Tongue (tissue), 2 donors: ENCODE data around the gene SHISA9. TPM values are rescaled to one million over a fixed set of nuclear protein-coding genes. Genes with fewer than 3 reads are reported as not detected.

Experiments
- DNase-seq: peaks from one replicate; pipeline ENCODE4 v3.0.0-alpha.2; 2015
- total RNA-seq: library from RNA; depleted of rRNA; stranded (reverse); fragments of >200 nt; gene quantifications from one replicate; pipeline ENCODE4 v1.2.3, GENCODE V29; 2014

The SHISA9 gene
- total RNA-seq, 1 donor from 2014 or later, result 2.6 TPM

- DNase-seq, result no peak
Measured at GRCh38 chr16:13186813-13187212, 285.4 kb downstream of the SHISA9 start.

DNA sequence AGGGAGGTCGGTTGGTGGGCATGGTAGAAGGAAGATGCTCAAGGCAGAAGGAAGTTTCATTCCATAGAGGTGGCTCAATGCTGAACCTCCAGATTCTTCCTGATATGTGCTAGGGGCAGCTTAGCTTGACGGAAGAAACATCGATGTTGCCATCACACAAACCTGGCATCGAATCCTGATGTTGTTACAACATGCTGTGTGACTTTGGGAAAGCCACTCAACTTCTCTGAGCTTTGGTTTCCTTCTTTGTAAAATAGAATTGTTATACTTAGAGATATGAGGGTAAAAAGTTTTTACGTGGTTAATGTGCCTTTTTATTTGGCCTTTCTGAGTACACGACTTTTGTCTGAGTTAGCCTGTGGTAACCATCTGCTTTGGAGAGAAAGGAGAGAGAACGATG lies 287.9 kb downstream of the SHISA9 start:
- DNase-seq, result no peak

DNA sequence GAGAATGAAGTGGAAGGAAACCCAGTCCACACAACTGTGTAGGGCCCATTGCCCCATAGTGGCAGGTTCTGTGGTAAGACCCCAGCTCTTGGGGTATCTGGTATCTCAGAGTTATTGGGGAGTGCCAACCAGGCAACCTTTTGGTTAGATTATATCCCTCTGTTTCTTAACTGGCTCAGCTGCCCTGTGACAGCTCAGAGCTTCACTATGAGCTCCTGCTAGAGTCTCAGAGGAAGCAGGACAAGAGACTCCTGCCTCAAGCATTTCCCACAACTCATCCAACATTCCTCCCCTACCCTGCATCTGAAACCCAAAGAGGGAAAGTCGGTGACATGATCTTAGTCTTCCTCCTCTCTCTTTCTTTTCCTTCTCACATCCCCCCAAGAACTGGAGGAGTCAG lies 292.3 kb downstream of the SHISA9 start:
- DNase-seq, result no peak

DNA sequence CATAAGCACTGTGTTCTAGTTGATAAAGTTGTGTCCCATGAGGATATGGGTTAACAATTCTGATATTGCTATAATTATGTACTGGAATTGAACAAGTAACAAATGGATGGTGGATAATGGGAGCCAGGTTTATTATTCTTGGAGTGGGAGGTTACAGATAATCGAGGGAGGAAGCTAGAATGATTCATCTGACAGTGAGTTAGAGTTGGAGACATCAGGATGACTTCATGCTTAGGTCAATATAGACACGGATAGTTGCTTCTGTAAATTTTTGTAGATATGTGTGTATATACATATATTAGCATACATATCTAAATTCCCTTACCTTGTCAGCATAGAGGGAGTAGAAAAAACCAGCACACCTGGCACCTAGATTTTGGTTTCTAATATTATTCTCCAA lies 293.4 kb downstream of the SHISA9 start:
- no peak for DNase-seq

DNA sequence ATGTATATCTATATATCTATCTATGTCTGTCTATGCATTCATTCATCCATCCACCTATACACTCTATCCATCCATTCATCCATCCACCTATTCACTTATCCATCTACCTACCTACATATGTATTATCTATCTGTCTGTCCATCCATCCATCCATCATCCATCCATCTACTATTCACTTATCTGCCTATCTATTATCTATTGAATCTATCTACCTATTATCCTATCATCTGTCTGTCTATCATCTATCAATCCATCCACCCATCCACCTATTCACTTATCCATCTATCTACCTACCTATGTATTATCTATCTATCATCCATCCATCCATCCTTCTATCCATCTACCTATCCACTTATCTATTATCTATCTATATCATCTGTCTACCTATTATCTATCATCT lies 302.3 kb downstream of the SHISA9 start:
- no peak for DNase-seq

GRCh38 chr16:13205352-13205751 lies 304.0 kb downstream of the SHISA9 start:
- DNase-seq, result no peak

DNA sequence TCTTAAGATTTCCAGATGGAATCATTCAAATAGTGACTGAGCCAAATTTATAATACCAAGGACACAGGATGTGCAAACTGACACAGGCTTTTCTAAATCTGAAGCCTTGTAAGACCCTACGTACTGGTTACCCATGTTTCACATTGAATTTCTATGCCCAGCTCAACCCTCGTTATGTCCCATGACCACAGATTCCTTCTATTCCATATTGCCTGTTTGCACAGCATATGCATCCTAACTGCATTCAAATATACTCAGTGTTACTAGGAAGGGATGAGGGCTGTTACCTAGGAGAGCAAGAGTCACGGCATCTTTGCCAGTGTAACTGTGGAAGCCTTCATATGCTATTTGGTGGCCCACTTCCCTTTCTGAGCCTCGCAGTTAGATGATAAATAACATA lies 305.2 kb downstream of the SHISA9 start:
- no peak for DNase-seq

- DNase-seq, result no peak
Measured at GRCh38 chr16:13207151-13207550, 305.8 kb downstream of the SHISA9 start.

DNA sequence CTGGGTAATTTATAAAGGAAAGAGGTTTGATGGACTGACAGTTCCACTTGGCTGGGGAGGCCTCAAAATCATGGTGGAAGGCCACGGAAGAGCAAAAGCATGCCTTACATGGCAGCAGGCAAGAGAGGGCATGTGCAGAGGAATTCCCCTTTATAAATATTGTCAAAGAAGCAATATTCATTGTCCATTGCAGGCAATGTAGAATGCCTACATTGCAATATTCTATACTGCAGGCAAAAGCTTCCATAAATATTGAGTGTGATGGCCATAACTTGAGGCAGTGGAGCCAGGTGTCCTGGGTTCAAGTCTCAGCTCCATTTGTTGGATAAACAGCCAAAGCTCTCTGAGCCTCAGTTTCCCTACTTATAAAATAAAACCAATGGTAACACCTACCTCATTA lies 322.3 kb downstream of the SHISA9 start:
- DNase-seq, result no peak

- no peak for DNase-seq
Measured at GRCh38 chr16:13229039-13229438, 327.6 kb downstream of the SHISA9 start.

GRCh38 chr16:13231365-13231764 lies 330.0 kb downstream of the SHISA9 start:
- no peak for DNase-seq

GRCh38 chr16:13234999-13235398 lies 333.6 kb downstream of the SHISA9 start:
- DNase-seq, result no peak

DNA sequence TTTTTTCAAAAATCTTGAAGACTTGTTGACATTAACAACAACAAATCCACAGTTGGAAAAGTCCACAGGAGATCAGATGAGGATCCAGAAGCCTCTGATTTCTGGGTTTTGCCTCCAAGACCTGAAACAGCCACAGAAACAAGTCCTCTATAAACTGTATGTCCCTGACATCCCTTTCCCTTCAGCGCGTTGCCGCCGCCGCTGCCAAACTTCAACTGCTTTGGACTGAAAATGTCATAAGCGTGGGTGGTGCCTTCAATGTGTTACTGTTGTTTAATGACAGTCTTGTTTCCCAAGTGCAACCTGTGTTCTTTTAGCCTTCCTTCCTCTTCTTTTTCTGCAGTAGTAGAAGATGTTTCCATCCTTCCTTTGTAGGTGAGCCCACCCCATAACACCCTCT lies 334.9 kb downstream of the SHISA9 start:
- DNase-seq, result no peak

DNA sequence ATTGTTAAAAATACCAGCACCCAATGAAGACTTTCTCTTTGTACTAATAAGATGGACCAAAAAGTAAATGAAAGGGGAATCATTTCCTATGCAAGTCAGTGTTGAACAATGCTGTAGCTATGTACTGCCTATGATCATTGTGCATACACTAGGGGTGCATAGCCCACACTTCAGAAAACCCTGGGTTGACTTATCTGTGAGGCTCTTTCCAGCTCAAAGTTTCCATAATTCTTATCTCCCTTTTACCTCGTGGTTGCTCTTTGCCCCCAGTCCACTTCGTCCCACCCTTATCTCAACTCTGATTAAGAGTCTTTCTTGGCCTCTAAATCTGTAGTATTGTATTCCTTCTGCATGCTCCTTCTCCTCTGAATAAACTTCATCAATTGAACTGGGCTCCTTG lies 336.8 kb downstream of the SHISA9 start:
- DNase-seq, result no peak

DNA sequence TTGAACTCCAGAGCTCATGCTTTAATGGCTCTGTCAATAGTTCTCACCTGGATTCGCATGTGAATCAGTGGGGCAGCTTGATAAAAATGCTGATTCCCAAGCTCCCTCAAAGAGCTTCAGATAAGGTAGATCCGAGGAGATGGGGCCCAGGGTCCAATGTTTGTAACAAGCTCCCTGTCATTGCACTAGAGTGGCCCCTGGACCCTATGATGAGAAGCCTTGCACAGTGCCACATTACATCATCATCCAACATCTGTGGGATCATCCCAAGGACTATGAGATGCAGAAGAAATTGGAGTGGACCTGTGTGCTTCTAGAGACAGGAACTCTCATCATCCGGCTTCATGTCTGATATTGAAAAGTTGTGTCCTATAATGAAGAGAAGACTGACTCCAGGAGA lies 340.8 kb downstream of the SHISA9 start:
- DNase-seq, result no peak

GRCh38 chr16:13244770-13245169 lies 343.4 kb downstream of the SHISA9 start:
- DNase-seq, result no peak

GRCh38 chr16:13245713-13246377 lies 344.4 kb downstream of the SHISA9 start:
- no peak for DNase-seq

- no peak for DNase-seq
Measured at GRCh38 chr16:13254998-13255614, 353.7 kb downstream of the SHISA9 start.

GRCh38 chr16:13262270-13263090 lies 361.1 kb downstream of the SHISA9 start:
- DNase-seq, result no peak

GRCh38 chr16:13264749-13265552 lies 363.6 kb downstream of the SHISA9 start:
- DNase-seq, result no peak

- no peak for DNase-seq
Measured at GRCh38 chr16:13269359-13269758, 368.0 kb downstream of the SHISA9 start.

DNA sequence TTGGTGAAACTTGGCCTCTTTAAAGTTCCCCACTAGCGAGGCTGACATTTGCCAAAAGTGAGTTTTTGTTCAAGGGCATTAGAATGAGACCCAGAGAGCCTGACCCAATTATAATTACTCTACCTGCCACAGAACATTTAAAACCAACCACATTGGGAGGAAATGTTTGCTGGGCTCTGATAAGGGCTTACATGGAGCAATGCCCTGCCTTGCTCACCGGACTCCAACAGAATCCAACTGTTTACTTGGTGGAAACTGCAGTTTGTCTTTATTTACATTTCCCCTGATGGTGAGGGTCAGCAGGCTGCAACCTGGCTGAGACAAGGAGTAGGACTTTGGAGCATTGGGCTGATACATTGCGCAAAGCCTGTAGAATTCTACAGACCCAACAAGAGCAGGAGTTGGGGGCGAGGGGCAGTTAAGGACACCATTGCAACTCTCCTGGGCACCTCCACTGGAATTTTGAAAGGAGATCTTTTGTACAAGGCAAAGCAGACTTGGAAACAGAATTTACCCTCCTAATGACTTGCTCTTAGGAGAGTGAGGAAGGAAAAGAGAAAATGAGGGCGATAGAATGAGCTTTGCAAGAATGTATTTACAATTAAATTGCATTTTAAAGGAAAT lies 368.6 kb downstream of the SHISA9 start:
- DNase-seq, result no peak
